ENCODE results near the gene UBE2G2. TPM values are rescaled to one million over a fixed set of nuclear protein-coding genes. Genes with fewer than 3 reads are reported as not detected.

The UBE2G2 gene
- total RNA-seq, 1 experiment from 2014 or later: 212 TPM

DNA sequence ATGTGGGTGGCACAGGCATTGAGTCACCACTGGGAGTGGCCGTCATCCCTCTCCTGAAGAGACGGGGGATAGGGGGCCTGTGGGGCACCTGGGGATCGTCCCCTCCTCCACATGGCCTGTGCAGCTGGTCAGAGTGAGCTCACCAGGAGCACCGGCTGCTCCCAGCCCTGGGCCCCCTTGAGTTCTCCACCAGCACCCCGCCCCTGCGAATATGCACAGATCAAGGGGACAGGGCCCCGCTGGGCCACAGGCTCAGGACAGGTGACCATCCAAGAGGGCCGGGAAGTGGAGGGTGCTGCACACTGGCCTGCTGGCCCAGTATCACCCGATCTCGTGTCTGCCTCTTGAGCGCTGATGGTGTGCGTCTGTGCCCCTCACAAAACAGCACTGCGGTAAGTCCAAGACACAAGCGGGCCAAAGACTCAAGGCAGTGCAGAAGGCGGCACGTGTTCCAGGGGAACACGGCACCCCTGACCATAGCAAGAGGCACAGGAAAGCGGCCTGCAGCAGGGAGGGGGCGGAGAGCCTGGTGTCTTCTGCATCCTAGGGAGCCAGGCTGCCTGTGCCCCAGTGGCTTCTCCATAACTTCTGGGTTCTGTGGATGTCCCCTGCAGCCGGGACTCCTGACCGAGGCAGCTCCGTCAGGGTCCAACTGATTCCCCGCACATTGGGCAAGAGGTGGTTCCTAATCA lies 72.1 kb downstream of the UBE2G2 start:
- Histone ChIP-seq H3K4me3 (ENCODE audit: low read depth, low read length, poor library complexity, severe bottlenecking) (no peak overlapping the region), H3K36me3 (ENCODE audit: insufficient read depth, low read length, poor library complexity, severe bottlenecking) (peaks cover 2% of the 10 kb centered on the region), H3K27me3 (replicated peaks; ENCODE audit: insufficient read depth, low read depth, low read length, poor library complexity) (no peaks in the 10 kb centered on the region), H3K4me1 (ENCODE audit: insufficient read depth, low read length, poor library complexity, severe bottlenecking) (no peaks in the 10 kb centered on the region), H3K9me3 (ENCODE audit: low read depth, low read length, poor library complexity, severe bottlenecking) (no peaks in the 10 kb centered on the region), H3K27ac (ENCODE audit: low read depth, low read length, poor library complexity, severe bottlenecking) (no peak overlapping the region)
- intact Hi-C loops (cut with micrococcal nuclease; ENCODE audit: unreplicated experiment): no loop called here
- CTCF ChIA-PET: no interaction called here
- BruUV-seq (replicated peaks): no TSS peak
- POLR2A ChIA-PET (ENCODE audit: low non-redundant PET): no interaction called here
- no peak for DNase-seq (ENCODE audit: low spot score)
- TF ChIP-seq, protein P1, sequence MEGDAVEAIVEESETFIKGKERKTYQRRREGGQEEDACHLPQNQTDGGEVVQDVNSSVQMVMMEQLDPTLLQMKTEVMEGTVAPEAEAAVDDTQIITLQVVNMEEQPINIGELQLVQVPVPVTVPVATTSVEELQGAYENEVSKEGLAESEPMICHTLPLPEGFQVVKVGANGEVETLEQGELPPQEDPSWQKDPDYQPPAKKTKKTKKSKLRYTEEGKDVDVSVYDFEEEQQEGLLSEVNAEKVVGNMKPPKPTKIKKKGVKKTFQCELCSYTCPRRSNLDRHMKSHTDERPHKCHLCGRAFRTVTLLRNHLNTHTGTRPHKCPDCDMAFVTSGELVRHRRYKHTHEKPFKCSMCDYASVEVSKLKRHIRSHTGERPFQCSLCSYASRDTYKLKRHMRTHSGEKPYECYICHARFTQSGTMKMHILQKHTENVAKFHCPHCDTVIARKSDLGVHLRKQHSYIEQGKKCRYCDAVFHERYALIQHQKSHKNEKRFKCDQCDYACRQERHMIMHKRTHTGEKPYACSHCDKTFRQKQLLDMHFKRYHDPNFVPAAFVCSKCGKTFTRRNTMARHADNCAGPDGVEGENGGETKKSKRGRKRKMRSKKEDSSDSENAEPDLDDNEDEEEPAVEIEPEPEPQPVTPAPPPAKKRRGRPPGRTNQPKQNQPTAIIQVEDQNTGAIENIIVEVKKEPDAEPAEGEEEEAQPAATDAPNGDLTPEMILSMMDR (conservative IDR thresholded peaks at IDR 0.05; ENCODE audit: low read depth, low read length): no peak
- TF ChIP-seq EZH2 (IDR thresholded peaks at IDR 0.05; ENCODE audit: borderline replicate concordance, low read depth, low read length, poor library complexity, severe bottlenecking): no peak

DNA sequence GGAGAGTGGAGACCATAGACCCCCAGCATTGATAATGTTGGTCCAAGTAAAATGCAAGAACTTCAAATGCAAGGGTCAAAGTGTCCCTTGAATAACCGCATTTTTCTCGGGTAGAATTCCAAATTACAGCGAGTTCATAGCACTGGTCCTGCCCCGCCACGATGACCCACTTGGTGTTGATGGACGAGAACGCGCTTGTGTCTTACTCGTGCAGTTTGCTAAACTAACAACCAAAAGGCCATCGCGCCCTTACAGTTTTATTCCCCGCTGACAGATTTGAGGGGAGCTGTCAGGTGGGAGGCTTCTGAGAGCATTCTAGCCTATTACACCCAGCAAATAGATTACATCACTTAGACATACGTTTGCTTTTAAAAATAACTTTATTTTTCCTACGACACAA lies 72.9 kb downstream of the UBE2G2 start:
- Histone ChIP-seq H3K36me3 (ENCODE audit: insufficient read depth, low read length, poor library complexity, severe bottlenecking) (peaks cover 2% of the 10 kb centered on the region), H3K27ac (ENCODE audit: low read depth, low read length, poor library complexity, severe bottlenecking) (no peak overlapping the region), H3K27me3 (replicated peaks; ENCODE audit: insufficient read depth, low read depth, low read length, poor library complexity) (no peaks in the 10 kb centered on the region), H3K4me3 (ENCODE audit: low read depth, low read length, poor library complexity, severe bottlenecking) (no peak overlapping the region), H3K9me3 (ENCODE audit: low read depth, low read length, poor library complexity, severe bottlenecking) (no peaks in the 10 kb centered on the region), H3K4me1 (ENCODE audit: insufficient read depth, low read length, poor library complexity, severe bottlenecking) (no peaks in the 10 kb centered on the region)
- POLR2A ChIA-PET (ENCODE audit: low non-redundant PET): no interaction called here
- CTCF ChIA-PET: no interaction called here
- intact Hi-C loops (cut with micrococcal nuclease; ENCODE audit: unreplicated experiment): no loop called here
- DNase-seq (ENCODE audit: low spot score): no peak
- no peak for TF ChIP-seq EZH2 (IDR thresholded peaks at IDR 0.05; ENCODE audit: borderline replicate concordance, low read depth, low read length, poor library complexity, severe bottlenecking)
- TF ChIP-seq, protein P1 (conservative IDR thresholded peaks at IDR 0.05; ENCODE audit: low read depth, low read length): no peak
- no TSS peak for BruUV-seq (replicated peaks)

DNA sequence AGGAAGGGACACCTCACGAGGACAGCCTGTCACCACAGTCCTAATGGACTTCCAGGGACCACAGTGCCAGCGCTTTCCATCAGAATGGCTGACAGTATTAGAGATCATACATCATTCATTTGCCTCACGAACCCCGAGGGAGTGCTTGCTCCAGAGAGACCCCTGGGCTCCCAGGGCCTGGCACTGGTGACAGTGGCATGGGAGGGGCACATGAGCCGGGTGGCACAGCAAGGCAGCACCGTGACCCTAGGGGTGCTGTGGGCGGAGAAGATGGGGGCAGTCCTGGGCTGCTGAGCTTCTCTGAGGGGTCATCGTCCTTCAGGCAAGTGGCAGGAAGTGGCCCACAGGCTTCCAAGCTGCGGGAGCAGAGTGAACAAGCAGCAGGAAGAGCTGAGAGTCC lies 73.9 kb downstream of the UBE2G2 start:
- H3K4me3 ChIP-seq (ENCODE audit: low read depth, low read length, poor library complexity, severe bottlenecking): no peak overlapping the region
- H3K27ac ChIP-seq (ENCODE audit: low read depth, low read length, poor library complexity, severe bottlenecking): no peak overlapping the region
- no peak for TF ChIP-seq EZH2 (IDR thresholded peaks at IDR 0.05; ENCODE audit: borderline replicate concordance, low read depth, low read length, poor library complexity, severe bottlenecking)
- TF ChIP-seq, protein P1 (conservative IDR thresholded peaks at IDR 0.05; ENCODE audit: low read depth, low read length): no peak
- ChIA-PET POLR2A (ENCODE audit: low non-redundant PET) (no interaction called here), CTCF (no interaction called here)
- H3K9me3 ChIP-seq (ENCODE audit: low read depth, low read length, poor library complexity, severe bottlenecking): no peaks in the 10 kb centered on the region
- H3K36me3 ChIP-seq (ENCODE audit: insufficient read depth, low read length, poor library complexity, severe bottlenecking): peaks cover 2% of the 10 kb centered on the region
- H3K27me3 ChIP-seq (replicated peaks; ENCODE audit: insufficient read depth, low read depth, low read length, poor library complexity): no peaks in the 10 kb centered on the region
- intact Hi-C loops (cut with micrococcal nuclease; ENCODE audit: unreplicated experiment): no loop called here
- DNase-seq (ENCODE audit: low spot score): no peak
- BruUV-seq (replicated peaks): no TSS peak
- H3K4me1 ChIP-seq (ENCODE audit: insufficient read depth, low read length, poor library complexity, severe bottlenecking): peaks cover 5% of the 10 kb centered on the region

Data from A673 (cell line).